ENCODE data around the gene BRD7. TPM values are rescaled to one million over a fixed set of nuclear protein-coding genes. Genes with fewer than 3 reads are reported as not detected.

Gene BRD7
- total RNA-seq, 4 donors from 2014 or later: 38.3 to 55.9 (median 48.8) TPM

DNA sequence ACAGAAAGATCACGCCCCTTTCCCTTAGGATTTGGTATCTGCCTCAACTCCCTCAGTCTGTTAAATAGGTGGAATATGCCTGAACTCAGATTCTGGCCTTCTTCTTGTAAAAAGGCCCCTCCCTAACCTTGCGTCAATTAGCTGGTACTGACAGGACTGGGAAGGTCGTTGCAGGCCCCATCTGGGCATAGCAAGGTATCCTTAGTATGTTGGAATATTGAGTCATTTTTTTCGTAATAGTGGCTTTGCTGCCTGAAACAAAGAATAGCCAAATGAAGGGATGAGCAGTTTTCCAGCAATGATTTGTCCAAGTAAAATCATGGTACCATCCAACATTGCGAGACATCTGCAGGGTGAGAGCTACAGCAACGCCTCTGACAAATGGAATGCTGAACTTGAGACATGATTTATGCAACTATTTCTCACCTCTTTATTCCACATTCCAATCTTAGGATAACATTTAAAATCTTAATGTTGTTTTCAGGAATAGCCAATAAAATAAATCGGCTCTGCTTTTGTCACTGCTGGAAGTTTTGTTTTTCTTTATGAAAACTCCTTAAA, 39.3 kb upstream of the BRD7 start:
- intact Hi-C loops (cut with DNase I; ENCODE audit: low total_unique reads) (no loop called here), in situ Hi-C loops (cut with MboI; ENCODE audit: low sequenced_read_pairs in 4 of 4) (no loop called here)
- H3K36me3 ChIP-seq: no peaks in the 10 kb centered on the region
- no peaks in the 10 kb centered on the region for H3K27me3 ChIP-seq
- DNase-seq (no peak), ATAC-seq (no peak)
- no peaks in the 10 kb centered on the region for H3K4me1 ChIP-seq
- no peaks in the 10 kb centered on the region for H3K9me3 ChIP-seq
- H3K4me3 ChIP-seq: no peak overlapping the region
- no peak for TF ChIP-seq POLR2A (IDR thresholded peaks at IDR 0.05)
- TF ChIP-seq, protein P1, sequence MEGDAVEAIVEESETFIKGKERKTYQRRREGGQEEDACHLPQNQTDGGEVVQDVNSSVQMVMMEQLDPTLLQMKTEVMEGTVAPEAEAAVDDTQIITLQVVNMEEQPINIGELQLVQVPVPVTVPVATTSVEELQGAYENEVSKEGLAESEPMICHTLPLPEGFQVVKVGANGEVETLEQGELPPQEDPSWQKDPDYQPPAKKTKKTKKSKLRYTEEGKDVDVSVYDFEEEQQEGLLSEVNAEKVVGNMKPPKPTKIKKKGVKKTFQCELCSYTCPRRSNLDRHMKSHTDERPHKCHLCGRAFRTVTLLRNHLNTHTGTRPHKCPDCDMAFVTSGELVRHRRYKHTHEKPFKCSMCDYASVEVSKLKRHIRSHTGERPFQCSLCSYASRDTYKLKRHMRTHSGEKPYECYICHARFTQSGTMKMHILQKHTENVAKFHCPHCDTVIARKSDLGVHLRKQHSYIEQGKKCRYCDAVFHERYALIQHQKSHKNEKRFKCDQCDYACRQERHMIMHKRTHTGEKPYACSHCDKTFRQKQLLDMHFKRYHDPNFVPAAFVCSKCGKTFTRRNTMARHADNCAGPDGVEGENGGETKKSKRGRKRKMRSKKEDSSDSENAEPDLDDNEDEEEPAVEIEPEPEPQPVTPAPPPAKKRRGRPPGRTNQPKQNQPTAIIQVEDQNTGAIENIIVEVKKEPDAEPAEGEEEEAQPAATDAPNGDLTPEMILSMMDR (IDR thresholded peaks at IDR 0.05 in 4 of 5, conservative IDR thresholded peaks at IDR 0.05 in 1 of 5): no peak
- no peak overlapping the region for H3K27ac ChIP-seq

DNA sequence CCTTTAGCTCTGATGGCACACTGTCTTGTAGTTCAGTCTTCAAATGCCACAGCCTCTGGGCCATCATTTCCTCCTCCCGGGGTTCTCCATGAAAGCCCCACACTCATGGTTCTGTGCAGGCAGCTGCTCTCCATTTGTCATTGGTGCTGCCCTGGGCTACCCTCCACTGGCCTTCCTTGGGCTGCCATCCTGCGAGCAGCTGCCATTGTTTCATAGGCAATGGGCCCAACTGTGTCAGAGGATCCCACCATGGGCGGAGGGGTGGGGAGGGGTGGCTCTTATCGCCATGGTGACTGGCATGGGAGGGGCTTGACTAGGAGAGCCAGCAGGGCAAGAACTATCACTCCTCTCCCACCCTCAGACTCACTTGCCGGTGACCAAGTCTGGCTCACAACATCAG, 38.6 kb upstream of the BRD7 start:
- intact Hi-C loops (cut with DNase I; ENCODE audit: low total_unique reads): no loop called here
- Histone ChIP-seq H3K4me3 (no peak overlapping the region), H3K9me3 (no peaks in the 10 kb centered on the region), H3K27ac (no peak overlapping the region), H3K36me3 (no peaks in the 10 kb centered on the region), H3K4me1 (no peaks in the 10 kb centered on the region), H3K27me3 (no peaks in the 10 kb centered on the region)
- ATAC-seq: no peak
- in situ Hi-C loops (cut with MboI; ENCODE audit: low sequenced_read_pairs in 4 of 4): no loop called here
- DNase-seq: no peak
- TF ChIP-seq POLR2A (IDR thresholded peaks at IDR 0.05): no peak
- TF ChIP-seq, protein P1 (IDR thresholded peaks at IDR 0.05 in 4 of 5, conservative IDR thresholded peaks at IDR 0.05 in 1 of 5): no peak

DNA sequence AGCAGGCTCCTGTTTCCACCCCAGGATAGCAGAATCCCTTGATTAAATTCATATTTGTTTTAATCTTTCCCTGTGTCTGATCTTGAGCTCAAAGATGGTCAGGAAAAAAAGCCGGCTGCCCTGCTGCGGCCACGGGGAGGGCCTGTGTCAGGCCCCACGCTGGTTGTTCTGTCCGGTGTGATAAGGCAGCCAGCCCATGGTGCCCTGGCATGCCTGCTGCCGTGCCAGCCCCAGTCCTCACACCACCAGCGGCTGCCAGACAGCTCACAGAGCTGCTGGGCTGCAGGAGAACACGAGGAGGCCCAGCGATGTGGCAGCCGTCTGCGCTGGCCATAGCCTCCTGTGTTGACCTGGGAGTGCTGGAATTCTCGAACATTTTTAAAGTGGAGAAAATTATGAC, 34.7 kb upstream of the BRD7 start:
- Histone ChIP-seq H3K4me3 (no peak overlapping the region), H3K9me3 (no peaks in the 10 kb centered on the region), H3K36me3 (no peaks in the 10 kb centered on the region), H3K4me1 (no peaks in the 10 kb centered on the region), H3K27ac (no peak overlapping the region), H3K27me3 (no peaks in the 10 kb centered on the region)
- ATAC-seq (no peak), DNase-seq (no peak)
- intact Hi-C loops (cut with DNase I; ENCODE audit: low total_unique reads) (no loop called here), in situ Hi-C loops (cut with MboI; ENCODE audit: low sequenced_read_pairs in 4 of 4) (no loop called here)
- no peak for TF ChIP-seq POLR2A (IDR thresholded peaks at IDR 0.05)
- TF ChIP-seq, protein P1 (IDR thresholded peaks at IDR 0.05 in 4 of 5, conservative IDR thresholded peaks at IDR 0.05 in 1 of 5): no peak

GRCh38 chr16:50402298-50402895, 33.6 kb upstream of the BRD7 start:
- Histone ChIP-seq H3K4me3 (no peak overlapping the region), H3K36me3 (no peaks in the 10 kb centered on the region), H3K4me1 (no peaks in the 10 kb centered on the region), H3K9me3 (no peaks in the 10 kb centered on the region), H3K27me3 (no peaks in the 10 kb centered on the region), H3K27ac (no peak overlapping the region)
- ATAC-seq: no peak
- in situ Hi-C loops (cut with MboI; ENCODE audit: low sequenced_read_pairs in 4 of 4) (no loop called here), intact Hi-C loops (cut with DNase I; ENCODE audit: low total_unique reads) (no loop called here)
- TF ChIP-seq POLR2A (IDR thresholded peaks at IDR 0.05): no peak
- TF ChIP-seq, protein P1 (IDR thresholded peaks at IDR 0.05 in 4 of 5, conservative IDR thresholded peaks at IDR 0.05 in 1 of 5): no peak
- DNase-seq: no peak

DNA sequence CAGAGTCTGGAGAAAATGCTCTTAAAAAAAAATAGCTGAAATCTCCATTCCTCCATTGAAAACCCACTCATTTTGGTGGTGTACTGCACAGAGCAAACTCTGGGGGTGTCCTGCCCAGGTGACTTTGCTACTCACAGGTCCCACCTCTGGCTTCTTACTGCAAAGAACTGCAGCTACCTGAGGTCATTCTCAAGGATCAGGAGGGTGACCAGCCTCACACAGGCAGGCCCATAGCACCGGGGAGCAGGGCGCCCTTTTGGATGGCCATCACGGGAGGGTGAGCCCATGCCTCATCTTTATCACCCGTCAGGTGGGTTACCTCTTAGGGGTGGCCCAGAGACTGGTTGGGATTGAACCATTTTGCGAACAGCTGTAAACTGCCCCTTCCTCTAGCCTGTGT, 32.6 kb upstream of the BRD7 start:
- in situ Hi-C loops (cut with MboI; ENCODE audit: low sequenced_read_pairs in 4 of 4) (no loop called here), intact Hi-C loops (cut with DNase I; ENCODE audit: low total_unique reads) (no loop called here)
- H3K4me1 ChIP-seq: no peaks in the 10 kb centered on the region
- no peaks in the 10 kb centered on the region for H3K27me3 ChIP-seq
- DNase-seq (no peak), ATAC-seq (no peak)
- H3K36me3 ChIP-seq: no peaks in the 10 kb centered on the region
- H3K27ac ChIP-seq: no peak overlapping the region
- no peak overlapping the region for H3K4me3 ChIP-seq
- H3K9me3 ChIP-seq: no peaks in the 10 kb centered on the region
- TF ChIP-seq, protein P1 (IDR thresholded peaks at IDR 0.05 in 4 of 5, conservative IDR thresholded peaks at IDR 0.05 in 1 of 5): no peak
- no peak for TF ChIP-seq POLR2A (IDR thresholded peaks at IDR 0.05)

Data from gastrocnemius medialis (tissue), 4 donors.